ENCODE measurements around the gene TMIGD3. TPM values are rescaled to one million over a fixed set of nuclear protein-coding genes. Genes with fewer than 3 reads are reported as not detected.

Gene TMIGD3
- total and polyA plus RNA-seq, 10 donors: 1.6 to 33.4 (median 10.6) TPM

DNA sequence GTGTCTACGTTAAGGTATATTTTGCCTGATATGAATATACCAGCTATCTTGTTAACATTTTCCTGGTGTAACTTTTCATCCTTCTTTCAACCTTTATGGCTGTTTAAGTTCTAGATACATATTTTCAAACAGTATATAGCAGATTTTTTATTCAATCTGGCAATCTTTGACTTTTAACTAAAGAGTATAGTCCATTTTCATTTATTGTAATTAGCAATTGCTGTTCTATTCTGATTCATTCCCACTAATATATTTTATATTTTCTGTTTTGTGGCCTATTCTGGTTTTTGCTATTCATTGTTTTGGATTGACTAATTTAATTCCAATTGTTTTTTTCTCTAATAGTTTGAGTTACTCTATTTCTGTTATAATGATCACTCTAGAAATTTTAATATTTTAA lies 37.0 kb downstream of the TMIGD3 start:
- H3K36me3 ChIP-seq: peaks cover 0 to 73% (median 30%) of the 10 kb centered on the region in 6 donors
- intact Hi-C loops (cut with DNase I; ENCODE audit: low total_unique reads): no loop called here
- DNase-seq: no peak
- no peaks in the 10 kb centered on the region for H3K27me3 ChIP-seq (replicated peaks in 1 of 7)
- 0 to 2% (median 0%) methylated on average over 1 of the region's 1 CpG for WGBS, 5 donors
- H3K9me3 ChIP-seq: no peaks in the 10 kb centered on the region
- peaks cover 8 to 22% (median 18%) of the 10 kb centered on the region in 6 donors for H3K4me1 ChIP-seq
- H3K27ac ChIP-seq: no peak overlapping the region
- TF ChIP-seq POLR2A (IDR thresholded peaks at IDR 0.05) (no peak), POLR2AphosphoS5 (IDR thresholded peaks at IDR 0.05) (no peak), CTCF (IDR thresholded peaks at IDR 0.05 in 8 of 11, conservative IDR thresholded peaks at IDR 0.05 in 3 of 11) (no peak)
- no peak overlapping the region for H3K4me3 ChIP-seq

- H3K4me3 ChIP-seq: no peak overlapping the region
- H3K27ac ChIP-seq: no peak overlapping the region
- H3K9me3 ChIP-seq: no peaks in the 10 kb centered on the region
- TF ChIP-seq CTCF (IDR thresholded peaks at IDR 0.05 in 8 of 11, conservative IDR thresholded peaks at IDR 0.05 in 3 of 11) (no peak), POLR2A (IDR thresholded peaks at IDR 0.05) (no peak), POLR2AphosphoS5 (IDR thresholded peaks at IDR 0.05) (no peak)
- 96 to 98% (median 97%) methylated on average over 2 of the region's 2 CpGs for WGBS, 5 donors
- DNase-seq: no peak
- intact Hi-C loops (cut with DNase I; ENCODE audit: low total_unique reads): no loop called here
- peaks cover 6 to 14% (median 12%) of the 10 kb centered on the region in 6 donors for H3K4me1 ChIP-seq
- peaks cover 0 to 80% (median 36%) of the 10 kb centered on the region in 6 donors for H3K36me3 ChIP-seq
- H3K27me3 ChIP-seq (replicated peaks in 1 of 7): no peaks in the 10 kb centered on the region
These were observed 37.7 kb downstream of the TMIGD3 start for GRCh38 chr1:111465754-111466153.

DNA sequence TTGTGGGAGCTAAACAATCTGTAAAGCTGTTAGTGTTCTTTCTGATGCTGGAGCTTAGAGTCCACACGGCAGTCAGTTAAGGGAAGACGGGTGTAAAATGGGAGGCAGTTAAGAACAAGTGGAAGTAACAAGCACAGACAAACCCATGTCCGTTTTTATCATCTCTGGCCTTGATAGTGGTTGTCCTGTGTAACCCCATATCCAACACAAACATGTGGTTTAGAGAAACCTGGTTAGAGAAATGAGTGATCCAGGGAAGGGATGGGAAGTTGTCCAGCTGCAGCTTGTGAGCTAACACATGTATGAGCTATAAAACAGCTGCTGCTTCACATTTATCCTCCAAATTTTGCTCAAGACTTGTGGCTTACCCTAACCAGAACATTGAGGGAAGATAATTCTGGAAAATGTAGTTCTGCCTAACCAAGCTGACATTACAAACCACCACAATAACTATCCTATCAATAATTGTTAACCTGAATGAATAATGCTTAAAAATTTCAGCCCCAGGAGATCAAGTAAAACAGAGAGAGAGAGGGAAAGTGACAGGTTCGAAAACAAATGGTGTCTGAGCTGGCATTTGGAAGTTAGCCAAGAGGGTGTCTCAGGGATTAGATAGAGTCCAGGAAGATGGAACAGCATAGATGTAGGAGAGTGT lies 40.3 kb downstream of the TMIGD3 start:
- 78 to 86% (median 81%) methylated on average over 4 of the region's 4 CpGs for WGBS, 5 donors
- Histone ChIP-seq H3K36me3 (peaks cover 0 to 84% (median 58%) of the 10 kb centered on the region in 6 donors), H3K4me3 (no peak overlapping the region), H3K27me3 (replicated peaks in 1 of 7) (no peaks in the 10 kb centered on the region), H3K27ac (no peak overlapping the region), H3K9me3 (no peaks in the 10 kb centered on the region), H3K4me1 (no peaks in the 10 kb centered on the region)
- intact Hi-C loops (cut with DNase I; ENCODE audit: low total_unique reads): no loop called here
- TF ChIP-seq CTCF (IDR thresholded peaks at IDR 0.05 in 8 of 11, conservative IDR thresholded peaks at IDR 0.05 in 3 of 11) (no peak), POLR2A (IDR thresholded peaks at IDR 0.05) (no peak), POLR2AphosphoS5 (IDR thresholded peaks at IDR 0.05) (no peak)
- DNase-seq: no peak

DNA sequence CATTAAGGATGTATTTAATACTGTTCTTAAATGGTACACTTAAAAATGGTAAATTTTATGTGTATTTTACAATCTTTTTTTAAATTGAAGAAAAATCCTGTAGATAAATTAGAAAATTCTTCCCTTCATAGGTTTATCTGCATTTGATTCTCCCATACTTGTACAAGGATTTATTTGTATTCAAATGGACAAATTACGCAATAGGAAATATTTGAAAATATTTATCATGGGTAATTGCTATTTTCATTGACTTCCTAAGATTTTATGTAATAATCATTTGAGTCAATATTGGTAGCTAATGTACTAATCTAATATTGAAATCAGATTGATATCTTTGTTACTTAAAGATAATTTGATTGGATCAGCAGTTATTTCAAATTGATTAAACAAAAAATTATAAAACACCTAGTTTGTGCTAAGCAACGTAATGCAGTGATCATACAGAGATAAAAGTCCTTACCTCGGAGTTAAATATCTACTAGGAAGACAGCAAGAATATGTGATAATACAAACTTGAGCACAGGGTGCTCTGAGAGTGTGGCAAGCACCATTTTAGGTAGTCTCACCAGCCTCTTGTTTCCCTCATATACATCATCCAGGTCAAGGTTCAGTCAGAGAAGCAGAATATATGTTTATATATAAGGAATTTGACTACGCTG lies 40.9 kb downstream of the TMIGD3 start:
- H3K27me3 ChIP-seq (replicated peaks in 1 of 7): no peaks in the 10 kb centered on the region
- intact Hi-C loops (cut with DNase I; ENCODE audit: low total_unique reads): no loop called here
- H3K27ac ChIP-seq: no peak overlapping the region
- TF ChIP-seq POLR2A (IDR thresholded peaks at IDR 0.05): no peak
- TF ChIP-seq POLR2AphosphoS5 (IDR thresholded peaks at IDR 0.05): no peak
- TF ChIP-seq CTCF (IDR thresholded peaks at IDR 0.05 in 8 of 11, conservative IDR thresholded peaks at IDR 0.05 in 3 of 11): no peak
- H3K4me3 ChIP-seq: no peak overlapping the region
- peaks cover 0 to 85% (median 61%) of the 10 kb centered on the region in 6 donors for H3K36me3 ChIP-seq
- no peak for DNase-seq
- H3K4me1 ChIP-seq: no peaks in the 10 kb centered on the region
- no peaks in the 10 kb centered on the region for H3K9me3 ChIP-seq
- 94 to 97% (median 95%) methylated on average over 4 of the region's 4 CpGs for WGBS, 5 donors
